Measurements from ENCODE around the gene TTBK1.

The TTBK1 gene

DNA sequence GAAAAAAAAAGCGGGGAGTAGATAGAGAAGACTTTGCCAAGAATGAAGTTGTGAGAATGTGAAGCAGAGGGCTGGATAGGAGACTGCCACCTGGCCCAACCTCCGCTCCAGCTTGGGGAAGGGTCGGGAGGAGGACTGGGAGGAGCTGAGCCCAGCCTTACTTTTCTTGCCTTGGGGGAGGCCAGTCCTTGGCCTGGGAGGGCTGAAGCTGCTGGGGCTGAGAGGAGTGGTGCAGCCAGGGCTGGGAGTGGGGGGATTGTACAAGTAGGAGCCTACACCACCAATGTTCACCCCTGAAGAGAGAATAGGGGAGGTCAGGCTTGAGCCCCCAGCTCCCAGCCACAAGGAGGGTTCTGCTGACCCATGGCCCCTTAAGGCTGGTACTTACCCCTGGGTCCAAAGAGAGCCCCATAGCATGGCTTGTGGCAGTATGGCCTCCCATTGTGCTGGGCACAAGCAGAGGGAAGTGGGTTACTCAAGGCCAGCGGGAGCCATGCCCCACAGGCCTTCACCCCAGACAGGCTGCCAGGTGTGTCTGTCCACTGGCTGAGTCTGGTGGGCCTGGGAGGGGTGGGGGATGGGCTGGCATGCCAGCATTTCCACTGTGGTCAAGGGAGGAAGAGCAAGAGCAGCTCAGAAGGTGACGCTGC, 64.3 kb downstream of the TTBK1 start:
- DNase-seq: no peak

GRCh38 chr6:43308101-43308989, 65.1 kb downstream of the TTBK1 start, which contains the start of gene CRIP3:
Gene CRIP3 (minus strand): TSS chr6:43308826. CDS start chr6:43308792, 34 bp downstream.
- DNase-seq: no peak

DNA sequence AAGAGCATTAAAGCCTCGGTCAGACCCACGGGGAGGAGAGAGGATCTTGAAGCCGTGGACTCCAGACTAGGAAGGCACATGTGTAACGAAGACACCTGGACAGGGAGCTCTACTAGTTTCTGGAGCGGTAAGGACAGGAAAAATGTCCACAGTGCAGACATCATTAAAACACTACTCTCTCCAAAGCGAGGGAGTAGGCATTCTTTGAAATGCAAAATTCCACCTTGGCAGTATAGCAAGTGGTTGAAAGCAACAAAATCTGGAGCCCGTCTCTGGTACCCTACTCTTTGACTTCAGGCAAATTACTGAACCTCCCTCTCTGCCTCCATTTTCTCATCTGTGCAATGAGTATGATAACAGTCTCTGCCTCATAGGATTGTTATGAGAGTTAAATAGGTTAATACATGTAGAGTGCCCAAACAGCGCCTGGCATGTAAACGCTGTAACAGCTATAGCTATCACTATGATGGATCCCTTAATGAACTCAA, 65.8 kb downstream of the TTBK1 start:
- no peak for DNase-seq

DNA sequence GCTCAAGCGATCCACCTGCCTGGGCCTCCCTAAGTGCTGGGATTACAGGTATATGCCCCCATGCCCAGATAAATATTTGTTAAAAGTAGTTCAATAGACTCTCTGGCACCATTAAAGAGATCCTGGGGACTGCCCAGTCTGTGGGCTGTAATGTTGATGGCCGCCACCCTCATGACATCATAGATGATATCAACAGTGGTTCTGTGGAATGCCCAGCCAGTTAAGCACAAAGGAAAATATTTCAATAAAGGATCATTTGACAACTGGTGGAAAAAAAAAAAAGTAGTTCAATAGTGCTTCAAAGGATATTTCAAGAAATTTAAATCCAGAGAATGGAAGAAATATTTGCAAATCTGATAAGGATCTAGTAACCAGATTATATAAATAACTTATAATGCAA, 66.9 kb downstream of the TTBK1 start:
- no peak for DNase-seq

GRCh38 chr6:43310624-43311023, 67.3 kb downstream of the TTBK1 start:
- DNase-seq: no peak

DNA sequence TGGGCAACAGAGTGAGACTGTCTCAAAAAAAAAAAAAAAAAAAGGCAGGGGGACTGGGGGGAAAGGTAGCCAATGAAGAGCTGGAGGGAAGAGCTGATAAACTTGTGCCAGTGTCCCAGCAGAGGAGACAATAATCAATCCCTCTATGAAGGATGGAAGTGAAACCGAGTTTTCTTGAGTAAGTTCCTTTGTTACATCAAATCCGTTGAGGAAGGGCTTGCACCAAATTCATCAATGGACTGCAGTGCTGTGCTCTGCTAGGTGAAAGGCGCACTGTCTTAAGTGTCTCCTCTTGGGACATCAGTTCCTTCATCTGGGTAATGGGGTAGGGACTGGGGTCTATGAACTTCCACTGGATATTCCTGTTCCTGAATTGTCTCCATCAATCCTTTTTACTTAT, 68.4 kb downstream of the TTBK1 start:
- no peak for DNase-seq

- no peak for DNase-seq
These were observed 70.5 kb downstream of the TTBK1 start for GRCh38 chr6:43313813-43314212.

GRCh38 chr6:43318011-43318410, 74.7 kb downstream of the TTBK1 start:
- DNase-seq: no peak

DNA sequence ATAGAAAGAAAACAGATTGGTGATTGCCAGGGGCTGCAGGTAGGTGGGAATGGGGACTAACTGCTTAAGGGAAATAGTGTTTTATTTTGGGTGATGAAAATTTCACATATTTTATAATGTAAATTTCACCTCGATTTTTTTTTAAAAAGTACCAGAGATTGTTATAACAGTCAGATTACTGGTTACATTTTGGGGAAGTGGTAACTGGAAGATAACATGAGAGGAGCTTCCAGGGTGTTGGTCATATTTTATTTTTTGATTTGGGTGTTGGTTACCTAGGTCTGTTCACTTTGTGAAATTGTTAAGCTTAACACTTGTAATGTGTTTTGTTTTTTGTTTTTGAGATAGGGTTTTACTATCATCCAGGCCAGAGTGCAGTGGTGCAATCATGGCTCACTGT, 82.6 kb downstream of the TTBK1 start:
- no peak for DNase-seq

GRCh38 chr6:43328528-43328927, 85.2 kb downstream of the TTBK1 start:
- DNase-seq: no peak

DNA sequence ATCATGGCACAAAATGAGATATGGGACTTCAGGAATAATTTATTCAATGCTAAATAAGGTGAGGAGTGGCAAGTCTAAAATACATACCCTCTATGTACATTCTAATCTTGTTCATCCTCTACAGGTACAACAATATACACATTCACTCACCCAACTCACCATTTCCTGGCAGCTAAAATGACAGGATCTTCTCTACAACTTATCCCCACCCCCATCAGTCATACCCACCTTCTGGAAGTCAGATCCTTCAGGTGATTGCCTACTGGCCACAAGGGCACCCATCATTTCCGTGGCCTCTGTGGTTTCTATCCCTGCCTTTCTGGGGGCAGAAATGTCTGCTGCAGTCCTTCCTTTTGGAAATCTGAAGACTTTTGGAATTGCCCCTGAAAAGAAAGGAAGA, 88.2 kb downstream of the TTBK1 start:
- DNase-seq: no peak

GRCh38 chr6:43331891-43332290, 88.6 kb downstream of the TTBK1 start:
- no peak for DNase-seq

- no peak for DNase-seq
These were observed 91.3 kb downstream of the TTBK1 start for GRCh38 chr6:43334466-43335095.

- no peak for DNase-seq
These were observed 92.2 kb downstream of the TTBK1 start for GRCh38 chr6:43335469-43335868.

DNA sequence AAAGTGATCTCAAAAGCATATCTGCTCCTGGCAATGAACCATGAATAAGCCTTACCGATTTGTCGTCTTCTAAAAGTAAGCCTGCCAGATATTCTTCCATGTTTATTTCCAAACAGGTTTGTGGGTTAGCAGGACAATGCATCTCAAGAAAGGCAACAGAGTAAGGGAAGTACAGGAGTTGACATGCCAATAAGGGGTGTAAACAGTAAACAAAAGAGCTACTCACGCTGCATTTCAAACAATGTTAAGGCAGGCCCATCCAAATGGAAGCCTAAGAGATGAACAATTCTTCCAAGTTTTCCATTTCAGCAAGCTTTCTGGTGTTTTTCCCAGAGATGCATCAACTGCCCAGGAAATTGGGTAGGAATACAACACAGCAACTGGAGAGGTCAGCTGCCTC, 93.1 kb downstream of the TTBK1 start:
- DNase-seq: peak in 1 of 2 donors; percentile 34
